Fibroblast of lung (primary cell): ENCODE results near the gene PPIH. TPM values are rescaled to one million over a fixed set of nuclear protein-coding genes. Genes with fewer than 3 reads are reported as not detected.

Source experiments
- DNase-seq, 2 donors: peaks; one replicate each; pipeline versions ENCODE4 v3.0.0 to v3.0.0-alpha.2; 2010; ENCODE audit warnings: low read depth in 2 of 2
- H2AFZ ChIP-seq: 2 replicates; pipeline ENCODE4 v1.5.1; 2012; ENCODE audit warnings: low read length, control low read depth, inconsistent platforms
- H3K27ac ChIP-seq: 2 replicates; pipeline ENCODE4 v1.5.1; 2011; ENCODE audit warnings: low read length, control low read depth; ENCODE audit not compliant: insufficient read depth
- H3K27me3 ChIP-seq: 2 replicates; pipeline ENCODE4 v1.5.1; 2011; ENCODE audit warnings: mild to moderate bottlenecking, low read length; ENCODE audit not compliant: control insufficient read depth, insufficient read depth
- H3K36me3 ChIP-seq: 2 replicates; pipeline ENCODE4 v1.5.1; 2011; ENCODE audit warnings: low read length; ENCODE audit not compliant: control insufficient read depth, insufficient read depth
- H3K4me1 ChIP-seq: 2 replicates; pipeline ENCODE4 v1.5.1; 2011; ENCODE audit warnings: low read length; ENCODE audit not compliant: control insufficient read depth, insufficient read depth; ENCODE audit errors: extremely low read depth
- H3K4me2 ChIP-seq: 2 replicates; pipeline ENCODE4 v1.5.1; 2011; ENCODE audit warnings: low read length, control low read depth; ENCODE audit not compliant: insufficient read depth; ENCODE audit errors: extremely low read depth
- H3K4me3 ChIP-seq, 4 experiments: fragments of 200-600 bp in 1 of 4; sonication (generic) in 1 of 4; replicated peaks in 1 of 4; 2 replicates each; pipeline ENCODE4 v1.5.1; 2011 to 2016; ENCODE audit warnings: low read length in 4 of 4, low read depth in 3 of 4, mild to moderate bottlenecking in 3 of 4, control low read depth in 2 of 4, inconsistent platforms in 1 of 4, mixed read lengths in 1 of 4; ENCODE audit not compliant: insufficient read depth in 1 of 4; ENCODE audit errors: control extremely low read depth in 1 of 4
- H3K79me2 ChIP-seq: 2 replicates; pipeline ENCODE4 v1.5.1; 2012; ENCODE audit warnings: mild to moderate bottlenecking, low read length, inconsistent platforms; ENCODE audit not compliant: control insufficient read depth, insufficient read depth
- H3K9ac ChIP-seq: 2 replicates; pipeline ENCODE4 v1.5.1; 2011; ENCODE audit warnings: mild to moderate bottlenecking, low read length, control low read depth; ENCODE audit not compliant: insufficient read depth
- H3K9me3 ChIP-seq: 2 replicates; pipeline ENCODE4 v1.5.1; 2012; ENCODE audit warnings: low read depth, low read length; ENCODE audit not compliant: control insufficient read depth, insufficient read depth
- H4K20me1 ChIP-seq: 2 replicates; pipeline ENCODE4 v1.5.1; 2011; ENCODE audit warnings: low read length; ENCODE audit not compliant: control insufficient read depth, insufficient read depth; ENCODE audit errors: extremely low read depth
- CTCF ChIP-seq, 2 donors: IDR thresholded peaks in 1 of 2; conservative IDR thresholded peaks in 1 of 2; 1 replicate in 1 of 2; 2 replicates in 1 of 2; pipeline ENCODE4 v1.5.1; 2011 to 2012; ENCODE audit warnings: low read length in 2 of 2, control low read depth in 1 of 2, inconsistent platforms in 1 of 2, low read depth in 1 of 2, mild to moderate bottlenecking in 1 of 2
- EZH2 ChIP-seq: IDR thresholded peaks from 2 replicates; pipeline ENCODE4 v1.5.1; 2012; ENCODE audit warnings: low read length, control low read depth, mild to moderate bottlenecking; ENCODE audit errors: missing control alignments
- polyA plus RNA-seq, 2 donors: library from polyadenylated mRNA; depleted of rRNA in 1 of 2; stranded (reverse) in 1 of 2; unstranded in 1 of 2; fragments of >200 nt; gene quantifications; 2 replicates each; pipeline ENCODE4 v1.2.1, GENCODE V29; 2011 to 2012; ENCODE audit warnings: missing spikeins in 1 of 2
- total RNA-seq: library from RNA; depleted of rRNA; stranded (reverse); fragments of >200 nt; gene quantifications from 2 replicates; pipeline ENCODE4 v1.2.1, GENCODE V29; 2014

The PPIH gene
- total and polyA plus RNA-seq, 2 donors (not counting 1 experiment from before 2014, with no cell fraction given): 19.0 to 32.3 TPM

GRCh38 chr1:42676534-42677087, 18.4 kb downstream of the PPIH start:
- no peaks in the 10 kb centered on the region for H3K36me3 ChIP-seq
- H3K4me1 ChIP-seq: peaks cover 3% of the 10 kb centered on the region
- H4K20me1 ChIP-seq: no peaks in the 10 kb centered on the region
- no peaks in the 10 kb centered on the region for H3K79me2 ChIP-seq
- H3K9ac ChIP-seq: no peak overlapping the region
- H3K4me2 ChIP-seq: no peak overlapping the region
- H3K27me3 ChIP-seq: no peaks in the 10 kb centered on the region
- no peak for TF ChIP-seq CTCF (conservative IDR thresholded peaks at IDR 0.05 in 1 of 2, IDR thresholded peaks at IDR 0.05 in 1 of 2; ENCODE audit: low read depth in 1 of 2, low read length in 2 of 2)
- TF ChIP-seq EZH2: no peak
- no peak overlapping the region for H3K27ac ChIP-seq
- no peaks in the 10 kb centered on the region for H3K9me3 ChIP-seq
- H2AFZ ChIP-seq: no peak overlapping the region
- no peak for DNase-seq
- no peak overlapping the region for H3K4me3 ChIP-seq

GRCh38 chr1:42679364-42679983, 21.3 kb downstream of the PPIH start:
- Histone ChIP-seq H4K20me1 (peaks cover 2% of the 10 kb centered on the region), H3K4me3 (no peak overlapping the region), H2AFZ (no peak overlapping the region), H3K9me3 (no peaks in the 10 kb centered on the region), H3K36me3 (peaks cover 3% of the 10 kb centered on the region), H3K79me2 (peaks cover 17% of the 10 kb centered on the region), H3K9ac (no peak overlapping the region), H3K4me1 (peaks cover 8% of the 10 kb centered on the region), H3K4me2 (no peak overlapping the region), H3K27me3 (no peaks in the 10 kb centered on the region), H3K27ac (no peak overlapping the region)
- TF ChIP-seq EZH2 (no peak), CTCF (conservative IDR thresholded peaks at IDR 0.05 in 1 of 2, IDR thresholded peaks at IDR 0.05 in 1 of 2; ENCODE audit: low read depth in 1 of 2, low read length in 2 of 2) (no peak)
- peak in 1 of 2 donors; percentile 27 for DNase-seq

- H3K27ac ChIP-seq: no peak overlapping the region
- TF ChIP-seq CTCF (conservative IDR thresholded peaks at IDR 0.05 in 1 of 2, IDR thresholded peaks at IDR 0.05 in 1 of 2; ENCODE audit: low read depth in 1 of 2, low read length in 2 of 2) (no peak), EZH2 (no peak)
- DNase-seq: no peak
- no peak overlapping the region for H3K4me2 ChIP-seq
- no peaks in the 10 kb centered on the region for H3K9me3 ChIP-seq
- peaks cover 23% of the 10 kb centered on the region for H3K79me2 ChIP-seq
- peaks cover 12% of the 10 kb centered on the region for H3K4me1 ChIP-seq
- no peak overlapping the region for H2AFZ ChIP-seq
- no peaks in the 10 kb centered on the region for H3K27me3 ChIP-seq
- H4K20me1 ChIP-seq: peaks cover 2% of the 10 kb centered on the region
- no peak overlapping the region for H3K9ac ChIP-seq
- peaks cover 3% of the 10 kb centered on the region for H3K36me3 ChIP-seq
- H3K4me3 ChIP-seq: no peak overlapping the region
Observed at GRCh38 chr1:42680055-42680454, 21.8 kb downstream of the PPIH start.
